SH-SY5Y (cell line): ENCODE measurements around the gene FREY1.

Experiments used
- GATA2 ChIP-seq: IDR thresholded peaks from 2 replicates; pipeline ENCODE4 v1.6.1; 2011; ENCODE audit warnings: mild to moderate bottlenecking, low read depth, low read length
- GATA3 ChIP-seq: IDR thresholded peaks from 2 replicates; pipeline ENCODE4 v1.6.1; 2011; ENCODE audit warnings: low read depth, mild to moderate bottlenecking, low read length, moderate library complexity

Gene FREY1

GRCh38 chr11:45884596-45885185 is 22.4 kb downstream of the FREY1 start:
- TF ChIP-seq GATA3: no peak
- no peak for TF ChIP-seq GATA2

GRCh38 chr11:45881708-45882368 is 25.2 kb downstream of the FREY1 start:
- no peak for TF ChIP-seq GATA3
- no peak for TF ChIP-seq GATA2

GRCh38 chr11:45880772-45881570 is 26.1 kb downstream of the FREY1 start:
- TF ChIP-seq GATA3 (no peak), GATA2 (peak; percentile 24)

GRCh38 chr11:45879803-45880686 is 27.0 kb downstream of the FREY1 start:
- TF ChIP-seq GATA3 (no peak), GATA2 (no peak)

- TF ChIP-seq GATA3 (no peak), GATA2 (no peak)
These were observed 29.2 kb downstream of the FREY1 start for GRCh38 chr11:45877845-45878244.

- no peak for TF ChIP-seq GATA2
- TF ChIP-seq GATA3: no peak
These were observed 29.9 kb downstream of the FREY1 start for GRCh38 chr11:45877221-45877620.

- TF ChIP-seq GATA2: no peak
- no peak for TF ChIP-seq GATA3
These were observed 30.7 kb downstream of the FREY1 start for GRCh38 chr11:45876401-45876800.

- TF ChIP-seq GATA2: peak; percentile 62
- TF ChIP-seq GATA3: no peak
These were observed 34.3 kb downstream of the FREY1 start for GRCh38 chr11:45872651-45873356.

- TF ChIP-seq GATA3 (no peak), GATA2 (no peak)
These were observed 35.4 kb downstream of the FREY1 start for GRCh38 chr11:45871638-45872037.

GRCh38 chr11:45870706-45871105 is 36.4 kb downstream of the FREY1 start:
- TF ChIP-seq GATA3: no peak
- TF ChIP-seq GATA2: no peak

GRCh38 chr11:45869551-45869950 is 37.5 kb downstream of the FREY1 start:
- no peak for TF ChIP-seq GATA3
- no peak for TF ChIP-seq GATA2

- TF ChIP-seq GATA2: no peak
- no peak for TF ChIP-seq GATA3
These were observed 43.0 kb downstream of the FREY1 start for GRCh38 chr11:45864041-45864440.
